ENCODE measurements around the gene ADAM23. TPM values are rescaled to one million over a fixed set of nuclear protein-coding genes. Genes with fewer than 3 reads are reported as not detected.

The ADAM23 gene, protein sequence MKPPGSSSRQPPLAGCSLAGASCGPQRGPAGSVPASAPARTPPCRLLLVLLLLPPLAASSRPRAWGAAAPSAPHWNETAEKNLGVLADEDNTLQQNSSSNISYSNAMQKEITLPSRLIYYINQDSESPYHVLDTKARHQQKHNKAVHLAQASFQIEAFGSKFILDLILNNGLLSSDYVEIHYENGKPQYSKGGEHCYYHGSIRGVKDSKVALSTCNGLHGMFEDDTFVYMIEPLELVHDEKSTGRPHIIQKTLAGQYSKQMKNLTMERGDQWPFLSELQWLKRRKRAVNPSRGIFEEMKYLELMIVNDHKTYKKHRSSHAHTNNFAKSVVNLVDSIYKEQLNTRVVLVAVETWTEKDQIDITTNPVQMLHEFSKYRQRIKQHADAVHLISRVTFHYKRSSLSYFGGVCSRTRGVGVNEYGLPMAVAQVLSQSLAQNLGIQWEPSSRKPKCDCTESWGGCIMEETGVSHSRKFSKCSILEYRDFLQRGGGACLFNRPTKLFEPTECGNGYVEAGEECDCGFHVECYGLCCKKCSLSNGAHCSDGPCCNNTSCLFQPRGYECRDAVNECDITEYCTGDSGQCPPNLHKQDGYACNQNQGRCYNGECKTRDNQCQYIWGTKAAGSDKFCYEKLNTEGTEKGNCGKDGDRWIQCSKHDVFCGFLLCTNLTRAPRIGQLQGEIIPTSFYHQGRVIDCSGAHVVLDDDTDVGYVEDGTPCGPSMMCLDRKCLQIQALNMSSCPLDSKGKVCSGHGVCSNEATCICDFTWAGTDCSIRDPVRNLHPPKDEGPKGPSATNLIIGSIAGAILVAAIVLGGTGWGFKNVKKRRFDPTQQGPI
- 0.33 and 1.1 TPM in 2 replicates for total RNA-seq

GRCh38 chr2:206442833-206443734, at the start of gene ADAM23:
TSS of gene ADAM23 (plus strand) at chr2:206443532. CDS start at chr2:206443867, 335 bp downstream.

GRCh38 chr2:206642075-206643025, 199.0 kb downstream of the ADAM23 start, which contains the start of gene FAM237A:
TSS of gene FAM237A (plus strand) at chr2:206642487. CDS start at chr2:206644237, 1,750 bp downstream.

Other genes with a start within 250 kb of the ADAM23 start
- 2.4 and 4.3 TPM in 2 replicates for gene ZDBF2, start 168.9 kb upstream of the ADAM23 start, total RNA-seq
- not detected in 2 replicates for gene FAM237A, start 199.0 kb downstream of the ADAM23 start, total RNA-seq